ENCODE results near the gene TRPM4. TPM values are rescaled to one million over a fixed set of nuclear protein-coding genes. Genes with fewer than 3 reads are reported as not detected.

Gene TRPM4
- total RNA-seq, 1 experiment from 2014 or later, result 30.0 TPM

DNA sequence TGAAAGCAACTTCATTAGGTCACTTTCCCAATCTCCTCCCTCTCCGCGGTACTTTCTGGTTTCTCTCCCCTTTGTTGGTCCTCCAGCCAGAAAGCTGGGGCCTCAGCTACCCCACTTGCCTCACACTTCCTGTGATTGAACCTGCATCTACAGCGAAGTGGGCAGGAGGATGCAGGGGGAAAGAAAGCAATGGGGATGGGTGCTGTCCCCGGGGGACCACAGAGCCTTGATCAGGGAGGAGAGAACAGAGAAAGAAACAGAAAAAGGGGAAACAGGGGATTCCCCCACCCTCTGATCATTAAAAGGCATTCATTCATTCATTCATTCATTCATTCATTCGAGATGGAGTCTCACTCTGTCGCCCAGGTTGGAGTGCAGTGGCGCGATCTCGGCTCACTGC is 74.2 kb downstream of the TRPM4 start:
- Histone ChIP-seq H3K4me2 (ENCODE audit: low read length) (no peak overlapping the region), H3K4me1 (ENCODE audit: insufficient read depth, low read length) (no peaks in the 10 kb centered on the region), H3K9ac (ENCODE audit: low read length) (no peak overlapping the region), H3K27me3 (ENCODE audit: low read length) (no peaks in the 10 kb centered on the region), H3F3A (ENCODE audit: low read length, unreplicated experiment) (no peaks in the 10 kb centered on the region), H3K27ac (ENCODE audit: low read length) (no peak overlapping the region), H3K9me2 (replicated peaks; ENCODE audit: low read length) (no peaks in the 10 kb centered on the region), H3K9me3 (ENCODE audit: low read length) (no peaks in the 10 kb centered on the region), H2AFZ (ENCODE audit: low read length) (no peak overlapping the region), H3K36me3 (ENCODE audit: low read depth, low read length) (no peaks in the 10 kb centered on the region), H3K79me2 (ENCODE audit: low read length) (no peaks in the 10 kb centered on the region), H4K20me1 (ENCODE audit: low read length) (no peaks in the 10 kb centered on the region), H3K4me3 (ENCODE audit: low read length) (no peak overlapping the region)
- POLR2A ChIA-PET (ENCODE audit: unreplicated experiment), result no interaction called here
- intact Hi-C loops (cut with micrococcal nuclease), result no loop called here
- no peak for DNase-seq
- CTCF ChIA-PET, result no interaction called here
- no peak for TF ChIP-seq EZH2phosphoT487 (IDR thresholded peaks at IDR 0.05; ENCODE audit: borderline replicate concordance, low read length)
- no peak for TF ChIP-seq EZH2 (IDR thresholded peaks at IDR 0.05; ENCODE audit: low read length, unreplicated experiment)
- TF ChIP-seq, protein P1, sequence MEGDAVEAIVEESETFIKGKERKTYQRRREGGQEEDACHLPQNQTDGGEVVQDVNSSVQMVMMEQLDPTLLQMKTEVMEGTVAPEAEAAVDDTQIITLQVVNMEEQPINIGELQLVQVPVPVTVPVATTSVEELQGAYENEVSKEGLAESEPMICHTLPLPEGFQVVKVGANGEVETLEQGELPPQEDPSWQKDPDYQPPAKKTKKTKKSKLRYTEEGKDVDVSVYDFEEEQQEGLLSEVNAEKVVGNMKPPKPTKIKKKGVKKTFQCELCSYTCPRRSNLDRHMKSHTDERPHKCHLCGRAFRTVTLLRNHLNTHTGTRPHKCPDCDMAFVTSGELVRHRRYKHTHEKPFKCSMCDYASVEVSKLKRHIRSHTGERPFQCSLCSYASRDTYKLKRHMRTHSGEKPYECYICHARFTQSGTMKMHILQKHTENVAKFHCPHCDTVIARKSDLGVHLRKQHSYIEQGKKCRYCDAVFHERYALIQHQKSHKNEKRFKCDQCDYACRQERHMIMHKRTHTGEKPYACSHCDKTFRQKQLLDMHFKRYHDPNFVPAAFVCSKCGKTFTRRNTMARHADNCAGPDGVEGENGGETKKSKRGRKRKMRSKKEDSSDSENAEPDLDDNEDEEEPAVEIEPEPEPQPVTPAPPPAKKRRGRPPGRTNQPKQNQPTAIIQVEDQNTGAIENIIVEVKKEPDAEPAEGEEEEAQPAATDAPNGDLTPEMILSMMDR (conservative IDR thresholded peaks at IDR 0.05; ENCODE audit: low read depth, low read length), result no peak
- BruUV-seq (replicated peaks), result no TSS peak
- no peak for ATAC-seq

DNA sequence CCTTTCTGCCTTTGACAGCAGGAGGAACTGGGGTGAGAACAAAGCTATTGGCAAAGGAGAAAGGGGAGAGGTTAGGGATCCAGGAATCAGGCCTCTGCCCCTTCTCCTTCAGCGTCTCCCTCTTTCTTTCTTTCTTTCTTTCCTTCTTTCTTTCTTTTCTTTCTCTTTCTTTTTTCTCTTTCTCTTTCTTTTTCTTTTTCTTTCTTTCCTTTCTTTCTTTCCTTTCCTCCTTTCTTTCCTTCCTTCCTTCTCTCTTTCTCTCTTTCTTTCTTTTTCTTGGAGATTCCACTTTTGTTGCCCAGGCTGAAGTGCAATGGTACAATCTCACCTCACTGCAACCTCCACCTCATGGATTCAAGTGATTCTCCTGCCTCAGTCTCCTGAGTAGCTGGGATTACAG is 75.6 kb downstream of the TRPM4 start:
- Histone ChIP-seq H3K9me2 (replicated peaks; ENCODE audit: low read length) (no peaks in the 10 kb centered on the region), H3K4me2 (ENCODE audit: low read length) (no peak overlapping the region), H2AFZ (ENCODE audit: low read length) (no peak overlapping the region), H3F3A (ENCODE audit: low read length, unreplicated experiment) (no peaks in the 10 kb centered on the region), H3K27me3 (ENCODE audit: low read length) (no peaks in the 10 kb centered on the region), H3K9ac (ENCODE audit: low read length) (no peak overlapping the region), H3K36me3 (ENCODE audit: low read depth, low read length) (no peaks in the 10 kb centered on the region), H4K20me1 (ENCODE audit: low read length) (no peaks in the 10 kb centered on the region), H3K79me2 (ENCODE audit: low read length) (no peaks in the 10 kb centered on the region), H3K27ac (ENCODE audit: low read length) (no peak overlapping the region), H3K4me3 (ENCODE audit: low read length) (no peak overlapping the region), H3K4me1 (ENCODE audit: insufficient read depth, low read length) (no peaks in the 10 kb centered on the region), H3K9me3 (ENCODE audit: low read length) (no peaks in the 10 kb centered on the region)
- TF ChIP-seq EZH2 (IDR thresholded peaks at IDR 0.05; ENCODE audit: low read length, unreplicated experiment) (no peak), EZH2phosphoT487 (IDR thresholded peaks at IDR 0.05; ENCODE audit: borderline replicate concordance, low read length) (no peak)
- TF ChIP-seq, protein P1 (conservative IDR thresholded peaks at IDR 0.05; ENCODE audit: low read depth, low read length), result no peak
- ChIA-PET CTCF (no interaction called here), POLR2A (ENCODE audit: unreplicated experiment) (no interaction called here)
- no TSS peak for BruUV-seq (replicated peaks)
- ATAC-seq (no peak), DNase-seq (no peak)
- intact Hi-C loops (cut with micrococcal nuclease), result no loop called here

DNA sequence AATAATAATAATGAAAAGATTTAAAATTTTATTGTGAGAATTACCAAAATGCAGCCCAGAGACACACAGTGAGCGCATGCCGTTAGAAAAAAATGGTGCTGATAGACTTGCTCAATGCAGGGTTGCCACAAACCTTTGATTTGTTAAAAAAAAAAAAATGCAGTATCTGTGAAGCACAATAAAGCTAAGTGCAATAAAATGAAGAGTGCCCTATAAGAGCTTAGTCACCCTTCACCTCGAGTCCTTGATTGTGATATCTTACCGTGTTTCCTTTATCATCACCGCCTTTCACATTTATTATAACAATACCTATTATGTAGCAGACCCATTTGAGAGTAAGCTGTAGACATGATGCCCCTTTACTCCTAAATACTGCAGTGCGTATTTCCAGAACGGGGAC is 84.2 kb downstream of the TRPM4 start:
- DNase-seq (no peak), ATAC-seq (no peak)
- POLR2A ChIA-PET (ENCODE audit: unreplicated experiment), result interaction anchor here (0.6 kb wide), 1 partner anchor 164 kb away, joined by 23 read pairs; no protein-coding TSS in a partner anchor
- Histone ChIP-seq H3K36me3 (ENCODE audit: low read depth, low read length) (no peaks in the 10 kb centered on the region), H3K27me3 (ENCODE audit: low read length) (no peaks in the 10 kb centered on the region), H3K4me2 (ENCODE audit: low read length) (no peak overlapping the region), H3K9me2 (replicated peaks; ENCODE audit: low read length) (no peaks in the 10 kb centered on the region), H2AFZ (ENCODE audit: low read length) (no peak overlapping the region), H3K9ac (ENCODE audit: low read length) (no peak overlapping the region), H3K27ac (ENCODE audit: low read length) (no peak overlapping the region), H3K9me3 (ENCODE audit: low read length) (no peaks in the 10 kb centered on the region), H3K4me3 (ENCODE audit: low read length) (no peak overlapping the region), H3K79me2 (ENCODE audit: low read length) (no peaks in the 10 kb centered on the region), H3F3A (ENCODE audit: low read length, unreplicated experiment) (no peaks in the 10 kb centered on the region), H3K4me1 (ENCODE audit: insufficient read depth, low read length) (no peaks in the 10 kb centered on the region), H4K20me1 (ENCODE audit: low read length) (no peaks in the 10 kb centered on the region)
- TF ChIP-seq, protein P1 (conservative IDR thresholded peaks at IDR 0.05; ENCODE audit: low read depth, low read length), result no peak
- TF ChIP-seq EZH2phosphoT487 (IDR thresholded peaks at IDR 0.05; ENCODE audit: borderline replicate concordance, low read length), result no peak
- TF ChIP-seq EZH2 (IDR thresholded peaks at IDR 0.05; ENCODE audit: low read length, unreplicated experiment), result no peak
- CTCF ChIA-PET, result no interaction called here
- no TSS peak for BruUV-seq (replicated peaks)
- intact Hi-C loops (cut with micrococcal nuclease), result no loop called here

Data from PC-3 (cell line).